NCI-H1105 treated with DMSO at 0.1 percent for 48 hours (cell line): ENCODE data around the gene CLEC4F.
A peak's percentile ranks its signal among the peaks of the same experiment; 100 is the strongest.

Experiments used
- DNase-seq: peaks from one replicate; lab custom pipeline; 2025; lab: John Stamatoyannopoulos, UW

CLEC4F gene

GRCh38 chr2:70785137-70785911, 35.1 kb downstream of the CLEC4F start:
- peak; percentile 55 for DNase-seq

- no peak for DNase-seq
Observed at GRCh38 chr2:70784320-70784719, 36.1 kb downstream of the CLEC4F start.

- DNase-seq, result no peak
Observed at GRCh38 chr2:70779911-70780545, 40.4 kb downstream of the CLEC4F start.

- DNase-seq, result no peak
Observed at GRCh38 chr2:70779491-70779890, 40.9 kb downstream of the CLEC4F start.

- DNase-seq, result no peak
Observed at GRCh38 chr2:70778676-70779075, 41.7 kb downstream of the CLEC4F start.

GRCh38 chr2:70777450-70777849, 42.9 kb downstream of the CLEC4F start:
- DNase-seq, result no peak

GRCh38 chr2:70776266-70776665, 44.1 kb downstream of the CLEC4F start:
- no peak for DNase-seq

GRCh38 chr2:70775141-70775540, 45.3 kb downstream of the CLEC4F start:
- DNase-seq, result no peak

GRCh38 chr2:70772486-70773155, 47.8 kb downstream of the CLEC4F start:
- no peak for DNase-seq

GRCh38 chr2:70771446-70771845, 49.0 kb downstream of the CLEC4F start:
- DNase-seq, result no peak

GRCh38 chr2:70769450-70769849, 50.9 kb downstream of the CLEC4F start:
- no peak for DNase-seq

GRCh38 chr2:70768590-70769085, 51.8 kb downstream of the CLEC4F start:
- no peak for DNase-seq

- peak; percentile 44 for DNase-seq
Observed at GRCh38 chr2:70767699-70768589, 52.5 kb downstream of the CLEC4F start, which contains the start of gene ADD2. ADD2 (minus strand) TSS chr2:70768200; CDS start chr2:70706408, 61,792 bp downstream.

- peak; percentile 72 for DNase-seq
Observed at GRCh38 chr2:70767079-70767698, 53.2 kb downstream of the CLEC4F start.

- DNase-seq, result peak; percentile 27
Observed at GRCh38 chr2:70766357-70767078, 53.9 kb downstream of the CLEC4F start.

- no peak for DNase-seq
Observed at GRCh38 chr2:70765507-70765906, 54.9 kb downstream of the CLEC4F start.

GRCh38 chr2:70759446-70759845, 61.0 kb downstream of the CLEC4F start:
- no peak for DNase-seq
